Mammary epithelial cell (primary cell): ENCODE measurements around the gene PELI2.

ENCODE experiments used
- EZH2 ChIP-seq: IDR thresholded peaks from 2 replicates; pipeline ENCODE4 v1.6.1; 2012; ENCODE audit warnings: low read length, inconsistent platforms, borderline replicate concordance
- TF ChIP-seq, protein P1 (sequence below), 2 donors: IDR thresholded peaks in 1 of 2; conservative IDR thresholded peaks in 1 of 2; 2 replicates each; pipeline ENCODE4 v1.5.1; 2011 to 2012; ENCODE audit warnings: inconsistent platforms in 2 of 2, low read length in 2 of 2, mild to moderate bottlenecking in 2 of 2, control low read depth in 1 of 2, low read depth in 1 of 2; ENCODE audit not compliant: insufficient read depth in 1 of 2; ENCODE audit errors: extremely low read depth in 1 of 2

DNA sequence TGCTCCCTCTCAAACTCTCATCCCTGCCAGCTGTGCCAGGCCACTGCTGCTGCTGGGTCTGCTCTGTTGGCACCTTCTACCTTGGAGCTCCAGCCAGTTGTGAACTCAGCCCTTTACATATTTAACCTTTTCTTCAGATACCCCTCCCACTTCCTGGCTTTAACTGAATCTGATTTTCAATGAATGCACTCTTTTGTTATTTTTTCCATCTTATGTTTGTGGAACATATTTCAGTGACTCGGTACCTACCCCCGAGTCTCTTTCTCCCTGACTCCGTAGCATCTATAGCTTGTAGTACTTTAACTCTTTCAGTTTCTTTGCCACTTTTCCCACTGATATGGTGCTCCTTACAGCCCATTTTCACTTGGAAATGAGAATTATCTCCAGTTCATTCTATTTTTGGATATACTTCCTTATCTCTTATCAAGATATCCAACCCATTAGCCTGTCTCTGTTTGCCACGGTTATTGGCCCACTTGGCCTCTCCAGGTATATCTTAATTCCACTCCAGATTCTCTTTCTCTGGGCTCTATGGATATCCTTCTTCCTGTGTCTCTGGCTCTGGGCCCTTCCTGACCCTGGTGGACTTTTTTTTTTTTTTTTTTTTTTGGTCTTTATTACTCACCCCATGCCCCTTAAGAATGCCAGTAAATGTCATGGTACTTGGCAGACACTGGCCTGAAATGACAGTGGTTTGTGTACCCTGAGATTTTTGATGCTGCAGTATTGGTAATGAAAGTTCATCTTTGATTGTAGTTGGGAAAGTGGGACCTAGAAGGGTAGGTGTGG is 62.7 kb downstream of the PELI2 start:
- TF ChIP-seq, protein P1, sequence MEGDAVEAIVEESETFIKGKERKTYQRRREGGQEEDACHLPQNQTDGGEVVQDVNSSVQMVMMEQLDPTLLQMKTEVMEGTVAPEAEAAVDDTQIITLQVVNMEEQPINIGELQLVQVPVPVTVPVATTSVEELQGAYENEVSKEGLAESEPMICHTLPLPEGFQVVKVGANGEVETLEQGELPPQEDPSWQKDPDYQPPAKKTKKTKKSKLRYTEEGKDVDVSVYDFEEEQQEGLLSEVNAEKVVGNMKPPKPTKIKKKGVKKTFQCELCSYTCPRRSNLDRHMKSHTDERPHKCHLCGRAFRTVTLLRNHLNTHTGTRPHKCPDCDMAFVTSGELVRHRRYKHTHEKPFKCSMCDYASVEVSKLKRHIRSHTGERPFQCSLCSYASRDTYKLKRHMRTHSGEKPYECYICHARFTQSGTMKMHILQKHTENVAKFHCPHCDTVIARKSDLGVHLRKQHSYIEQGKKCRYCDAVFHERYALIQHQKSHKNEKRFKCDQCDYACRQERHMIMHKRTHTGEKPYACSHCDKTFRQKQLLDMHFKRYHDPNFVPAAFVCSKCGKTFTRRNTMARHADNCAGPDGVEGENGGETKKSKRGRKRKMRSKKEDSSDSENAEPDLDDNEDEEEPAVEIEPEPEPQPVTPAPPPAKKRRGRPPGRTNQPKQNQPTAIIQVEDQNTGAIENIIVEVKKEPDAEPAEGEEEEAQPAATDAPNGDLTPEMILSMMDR (conservative IDR thresholded peaks at IDR 0.05 in 1 of 2, IDR thresholded peaks at IDR 0.05 in 1 of 2; ENCODE audit: extremely low read depth in 1 of 2, insufficient read depth in 1 of 2, low read depth in 1 of 2, low read length in 2 of 2) = no peak
- no peak for TF ChIP-seq EZH2
